Measurements from ENCODE around the gene LAD1.
A peak's percentile ranks its signal among the peaks of the same experiment; 100 is the strongest.

Gene LAD1

DNA sequence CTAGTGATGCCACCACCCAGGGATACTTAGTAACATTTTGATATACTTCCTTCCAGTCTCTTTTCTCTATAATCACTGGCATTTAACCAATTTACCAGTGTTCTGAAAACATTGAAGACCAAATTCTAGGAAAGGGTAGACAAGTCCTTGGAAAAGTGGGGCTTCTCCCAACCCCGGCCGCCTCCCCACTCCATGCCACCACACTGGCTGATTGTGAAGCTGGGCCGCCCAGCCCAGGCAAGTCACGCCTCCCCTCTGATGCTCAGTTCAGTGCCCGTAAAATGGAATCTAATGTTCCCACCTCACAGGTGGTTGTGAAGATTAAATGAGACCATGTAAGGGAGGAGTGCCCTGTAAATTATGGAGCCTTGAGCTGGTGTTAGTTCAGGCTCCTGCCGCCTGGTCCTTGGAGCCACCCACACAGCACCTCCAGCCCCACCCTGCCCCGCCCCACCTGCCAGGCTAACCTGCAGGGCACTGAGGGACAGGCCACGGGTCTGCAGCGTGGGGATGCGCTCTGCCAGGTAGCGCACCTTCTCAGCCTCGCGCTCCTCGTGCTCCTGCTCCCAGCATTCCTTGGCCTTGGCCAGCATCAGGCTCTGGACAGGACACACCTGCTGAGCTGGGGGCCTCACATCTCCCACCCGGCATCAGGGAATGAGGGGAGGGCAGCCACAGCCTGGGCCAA lies 15.1 kb upstream of the LAD1 start:
- DNase-seq = no peak

DNA sequence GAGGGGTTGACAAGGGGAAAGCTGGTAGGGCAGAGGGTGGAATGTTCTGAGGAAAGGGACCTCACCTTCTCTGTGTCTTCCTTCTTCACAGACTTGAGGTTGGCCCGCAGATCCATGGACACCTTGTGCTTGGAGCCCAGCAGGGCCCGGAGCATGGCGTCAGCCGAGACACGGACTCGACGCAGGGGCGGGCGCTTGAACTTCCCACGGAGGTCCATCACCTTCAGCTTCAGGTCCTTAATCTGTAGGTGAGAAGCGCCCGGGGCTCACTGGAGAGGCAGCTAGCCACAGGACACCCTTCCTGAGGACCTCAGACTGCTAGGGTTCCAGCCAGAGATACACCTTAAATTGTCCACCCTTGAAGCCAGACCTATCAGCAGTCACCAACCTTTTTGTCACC lies 12.2 kb upstream of the LAD1 start:
- DNase-seq = no peak

DNA sequence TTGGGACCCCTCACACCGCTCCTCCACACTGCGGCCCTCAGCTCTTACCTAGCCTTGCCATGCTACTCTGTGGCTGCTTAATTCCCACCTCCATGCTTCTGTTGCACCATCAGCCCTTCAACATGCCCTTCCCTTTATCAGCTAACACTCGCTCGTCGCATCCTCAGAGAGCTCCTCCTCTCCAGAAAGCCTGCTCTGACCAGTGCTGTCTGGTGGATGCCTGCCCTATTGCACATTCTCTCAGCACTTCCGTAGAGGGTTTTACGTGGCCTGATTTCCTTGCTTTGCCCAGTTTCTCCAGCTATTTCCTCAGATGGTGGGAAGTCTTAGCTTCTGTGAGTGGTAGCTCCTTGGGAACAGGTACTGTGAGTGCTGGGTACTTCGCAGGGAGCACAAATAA lies 10.3 kb upstream of the LAD1 start:
- no peak for DNase-seq

DNA sequence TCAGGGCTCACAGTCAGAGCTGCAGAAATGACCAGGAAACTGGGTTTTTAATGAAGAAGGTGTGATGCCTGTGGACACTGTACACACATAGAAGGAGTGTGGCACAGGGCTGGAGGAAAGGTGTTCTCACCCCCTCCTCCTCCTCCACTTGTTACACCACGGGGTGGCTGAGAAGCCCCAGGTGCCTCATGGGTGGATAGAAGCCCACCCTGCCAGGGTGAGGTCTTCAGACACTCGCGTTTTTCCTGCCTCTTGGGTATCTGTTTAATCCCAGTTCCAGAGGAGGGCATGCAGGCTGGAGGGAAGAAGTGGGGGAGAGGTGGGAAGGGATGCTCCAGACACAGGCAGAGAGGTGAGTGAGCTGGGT lies 9.7 kb upstream of the LAD1 start:
- no peak for DNase-seq

DNA sequence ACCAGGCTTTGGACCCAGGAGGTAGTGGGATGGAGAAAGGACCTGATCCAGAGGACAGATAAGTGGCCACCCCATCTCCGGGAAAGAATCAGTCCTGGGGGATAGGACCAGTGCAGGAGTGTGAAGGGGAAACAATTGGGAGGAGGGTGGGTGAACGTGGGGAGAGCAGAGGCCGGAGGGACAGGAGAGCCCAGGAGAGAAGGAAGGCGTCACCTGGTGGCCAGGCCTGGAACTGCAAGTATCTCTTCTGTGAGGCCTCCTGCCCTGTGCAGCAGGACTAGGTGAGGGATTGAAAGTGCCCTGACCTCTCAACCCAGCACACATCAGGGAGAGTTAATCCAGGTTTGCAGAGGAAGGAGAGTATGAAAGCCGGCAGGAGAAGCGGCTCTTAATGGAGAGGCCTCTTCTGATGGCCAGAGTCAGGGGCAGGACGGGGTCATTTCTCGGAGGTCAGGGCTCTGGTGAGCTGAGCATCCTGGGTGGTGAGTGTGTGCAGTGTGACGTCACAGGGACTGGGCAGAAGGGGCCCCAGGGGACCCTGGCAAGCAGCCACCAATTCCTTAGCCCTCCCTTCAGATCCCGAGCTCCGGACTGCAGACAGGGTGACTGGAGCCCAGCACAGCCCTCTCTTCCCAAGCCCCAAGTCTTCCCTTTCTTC lies 9.2 kb upstream of the LAD1 start:
- DNase-seq = no peak

DNA sequence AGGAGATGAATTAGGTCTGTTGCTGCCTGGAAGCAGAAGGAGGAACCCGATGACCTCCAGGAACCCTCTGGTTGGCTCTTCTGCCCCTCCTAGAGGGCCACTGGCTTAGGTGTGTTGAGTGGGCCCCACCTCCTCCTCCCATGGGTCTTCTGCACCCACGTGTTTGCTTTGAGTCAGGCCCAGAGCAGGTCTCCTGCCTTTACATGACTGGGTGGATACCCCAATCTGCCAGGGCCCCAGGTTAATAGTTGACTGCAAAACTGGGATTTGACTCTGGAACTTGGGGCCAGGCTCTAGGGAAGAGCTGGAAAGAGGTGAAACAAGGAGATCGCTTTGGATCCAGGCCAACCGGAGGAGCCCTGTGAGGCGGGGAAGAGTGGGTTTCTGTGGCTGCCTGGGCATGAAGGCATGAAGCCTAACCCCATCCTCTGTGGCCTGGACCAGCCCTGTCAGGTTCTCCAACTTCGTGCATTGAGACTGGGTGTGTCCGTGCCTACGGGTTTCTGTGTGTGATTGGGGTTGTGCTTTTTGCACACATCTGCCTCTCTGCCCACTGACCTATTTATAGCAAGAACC lies 7.8 kb upstream of the LAD1 start:
- no peak for DNase-seq

DNA sequence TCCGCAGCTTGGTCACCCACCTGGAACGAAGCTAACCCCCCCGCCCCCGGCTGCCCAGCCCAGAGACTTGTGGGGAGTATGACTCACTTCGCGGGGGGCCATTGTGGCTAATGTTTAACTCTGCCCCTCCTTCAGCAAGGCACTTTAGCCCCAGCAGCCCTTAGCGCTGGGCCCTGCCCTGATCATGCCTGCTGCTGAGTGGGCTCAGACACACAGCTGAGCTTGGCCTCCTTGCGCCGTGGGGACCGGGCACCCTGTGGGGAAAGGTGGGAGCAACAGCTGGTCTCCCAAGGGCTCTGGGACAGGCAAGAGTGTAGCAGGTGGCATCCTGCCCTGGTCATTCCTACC lies 6.3 kb upstream of the LAD1 start:
- no peak for DNase-seq

DNA sequence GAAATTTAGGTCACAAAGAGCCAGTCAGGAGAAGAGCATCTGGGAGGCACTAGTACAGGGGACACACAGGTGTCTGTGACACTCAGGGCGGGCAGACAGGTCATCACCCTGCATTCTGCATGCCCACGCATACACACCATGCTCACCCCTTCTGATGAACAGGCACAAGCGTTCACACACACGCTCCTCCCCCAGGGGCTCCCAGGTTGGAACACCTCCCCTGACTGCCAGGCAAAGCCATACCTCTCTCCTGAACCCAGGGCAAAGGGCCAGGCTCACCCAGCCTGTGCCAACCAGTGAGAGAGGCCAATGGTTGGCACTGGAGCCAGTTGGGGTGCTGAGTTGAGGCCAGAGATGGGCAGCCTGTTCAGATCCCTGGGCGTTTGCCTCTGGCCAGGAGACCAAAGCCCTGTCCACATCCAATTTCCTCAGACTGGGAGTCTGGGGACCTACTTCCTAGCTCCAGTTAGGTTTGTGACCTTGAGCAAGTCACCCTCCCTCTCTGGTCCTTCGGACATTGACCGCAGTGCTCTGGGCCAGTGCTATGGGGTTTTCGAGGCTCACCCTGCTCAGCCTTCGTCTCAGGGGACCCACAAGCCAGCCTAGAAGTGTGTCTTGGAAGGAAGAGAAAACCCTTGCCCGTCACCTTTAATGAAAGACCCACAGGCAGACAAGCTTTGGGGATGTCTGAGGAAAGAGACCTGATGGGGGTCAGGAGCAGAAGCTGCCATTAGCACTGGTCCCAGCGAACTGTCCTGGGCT lies 5.8 kb upstream of the LAD1 start:
- no peak for DNase-seq

DNA sequence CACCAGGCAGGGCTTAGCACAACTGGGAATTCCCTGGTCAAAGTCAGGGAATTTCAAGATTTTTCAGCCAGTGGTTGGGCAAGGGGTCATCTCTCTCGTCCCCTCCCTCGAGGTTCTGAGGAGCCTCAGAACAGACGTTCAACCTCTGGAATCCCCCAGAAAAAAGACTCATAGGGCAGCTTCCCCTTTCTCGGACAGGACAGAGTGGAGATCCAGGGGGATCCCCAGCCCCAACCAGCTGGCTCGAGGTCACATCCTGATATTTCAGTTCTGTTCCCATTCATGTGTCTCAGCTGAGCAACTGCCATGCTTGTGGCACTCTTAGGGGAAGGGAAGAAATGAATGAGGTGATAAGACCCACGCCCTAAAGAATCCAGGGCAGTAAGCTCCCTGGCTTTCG lies 4.9 kb upstream of the LAD1 start:
- DNase-seq = no peak

DNA sequence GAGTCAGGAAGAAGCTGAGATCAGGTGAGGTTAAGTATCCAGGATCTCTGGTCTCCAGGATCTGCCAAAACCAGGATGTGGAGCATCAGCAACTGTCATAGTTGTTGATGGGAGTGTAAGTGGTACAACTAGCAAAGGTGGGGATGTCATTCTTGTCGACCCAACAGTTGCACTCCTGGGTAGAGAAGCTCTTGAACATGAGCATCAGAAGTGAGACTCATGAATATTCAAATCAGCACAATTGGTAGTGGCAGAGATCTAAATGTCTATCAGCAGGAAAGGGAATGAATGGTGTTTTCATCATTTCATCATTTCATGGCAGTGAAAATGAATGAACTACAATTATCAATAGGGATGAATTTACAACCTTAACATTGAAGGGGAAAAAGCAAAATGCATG lies 4.2 kb upstream of the LAD1 start:
- DNase-seq = no peak

DNA sequence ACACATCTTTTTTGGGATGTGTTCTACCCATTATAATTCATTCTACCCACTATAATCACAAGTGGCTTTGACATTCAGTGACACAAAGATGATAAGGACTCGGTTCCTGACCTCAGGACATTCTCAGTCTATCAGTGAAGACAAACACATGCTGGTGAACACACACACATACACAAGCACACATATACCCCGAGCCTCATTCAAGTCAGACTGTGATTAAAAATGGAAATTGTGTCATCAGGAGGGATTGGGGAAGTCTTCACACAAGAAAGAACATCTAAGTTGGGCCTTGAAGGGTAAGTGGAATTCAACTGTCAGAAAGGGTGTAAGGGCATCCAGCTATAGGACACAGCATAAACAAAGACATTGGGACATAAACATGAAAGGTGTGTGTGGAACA lies 2.6 kb upstream of the LAD1 start:
- no peak for DNase-seq

DNA sequence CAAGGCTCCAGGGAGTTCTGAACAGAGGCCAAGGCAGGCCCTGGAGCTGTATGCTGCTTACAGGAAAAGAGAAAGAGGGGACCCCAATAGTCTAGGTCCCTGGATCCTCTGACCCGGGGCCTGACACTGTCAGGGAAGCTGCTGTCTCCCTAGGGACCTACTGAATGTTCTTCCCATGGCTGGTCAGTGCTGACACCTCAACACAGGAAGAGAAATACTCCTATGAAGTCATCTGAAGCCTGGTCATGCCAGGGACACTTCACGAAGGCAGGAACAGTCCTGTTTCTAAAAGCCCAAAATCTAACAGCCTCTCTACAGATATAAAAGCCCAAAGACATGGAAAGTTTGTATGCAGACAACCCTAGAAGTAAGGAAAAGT lies 1.7 kb upstream of the LAD1 start:
- no peak for DNase-seq

DNA sequence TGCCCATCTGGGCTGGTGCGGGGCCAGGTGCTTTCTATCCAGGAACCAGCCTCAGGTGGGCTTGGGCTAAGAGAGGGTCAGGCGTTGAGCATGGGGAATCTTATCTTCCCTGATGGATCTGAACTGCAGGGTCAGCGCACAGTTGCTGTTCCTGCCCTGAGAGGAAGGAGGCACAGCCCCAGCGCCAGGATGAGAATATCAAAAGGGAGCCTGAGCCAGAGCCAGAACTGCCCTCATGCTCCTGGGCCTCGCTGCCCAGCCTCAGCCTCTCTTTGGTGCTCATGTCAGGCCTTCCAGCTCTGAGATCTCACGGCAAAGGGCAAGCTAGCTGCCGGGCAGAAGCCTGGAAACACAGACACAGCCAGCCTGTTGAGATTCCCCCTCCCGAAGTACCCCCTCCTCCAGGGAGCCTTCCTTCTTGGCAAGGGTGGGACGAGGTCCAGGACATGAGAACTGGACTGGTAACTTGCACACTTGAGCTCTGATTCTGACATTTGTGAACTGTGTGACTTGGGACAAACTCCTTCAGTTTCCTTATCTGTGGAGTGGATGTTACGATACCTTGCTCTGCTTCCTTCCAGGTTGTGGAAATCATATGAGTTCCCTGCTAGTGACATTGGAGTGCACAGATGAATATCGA lies 1.2 kb upstream of the LAD1 start:
- DNase-seq = no peak

DNA sequence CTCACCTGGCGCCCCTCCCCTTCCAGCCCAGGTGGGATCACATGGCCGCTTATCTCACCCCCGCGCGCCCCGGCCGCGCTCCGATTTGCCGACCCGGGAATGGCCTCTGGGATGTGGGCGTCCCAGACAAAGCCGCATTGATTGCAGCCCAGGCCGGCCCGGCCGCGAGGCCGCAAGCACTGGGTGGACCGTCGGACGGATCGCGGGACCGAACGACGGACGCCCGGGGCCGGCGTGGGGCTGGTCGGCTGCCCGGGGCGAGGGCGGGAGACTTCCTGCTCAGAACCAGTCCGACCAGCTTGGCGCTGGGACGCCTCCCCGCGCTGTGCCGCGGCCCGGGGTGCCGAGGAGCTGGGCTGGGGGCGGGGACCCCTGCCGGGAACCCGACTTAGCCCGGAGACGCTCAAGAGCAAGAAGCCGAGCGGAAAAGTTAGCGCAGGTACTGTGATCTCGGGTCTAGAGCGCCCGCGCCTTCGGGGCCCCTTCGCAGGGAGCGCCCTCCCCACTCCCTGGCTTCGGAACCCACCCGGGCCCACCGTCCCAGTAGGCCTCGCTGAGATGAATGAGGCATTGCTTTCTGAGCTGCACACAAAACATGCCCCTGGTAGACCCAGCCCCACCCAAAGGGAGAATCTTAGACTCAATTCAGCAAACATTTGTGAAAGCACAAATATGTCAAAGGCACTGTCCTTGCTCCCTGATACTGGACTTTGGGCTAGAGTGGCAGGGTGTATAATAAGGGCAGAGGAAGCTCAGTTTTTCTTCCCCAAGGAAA lies 415 bp upstream of the LAD1 start:
- DNase-seq = peak; percentile 41

DNA sequence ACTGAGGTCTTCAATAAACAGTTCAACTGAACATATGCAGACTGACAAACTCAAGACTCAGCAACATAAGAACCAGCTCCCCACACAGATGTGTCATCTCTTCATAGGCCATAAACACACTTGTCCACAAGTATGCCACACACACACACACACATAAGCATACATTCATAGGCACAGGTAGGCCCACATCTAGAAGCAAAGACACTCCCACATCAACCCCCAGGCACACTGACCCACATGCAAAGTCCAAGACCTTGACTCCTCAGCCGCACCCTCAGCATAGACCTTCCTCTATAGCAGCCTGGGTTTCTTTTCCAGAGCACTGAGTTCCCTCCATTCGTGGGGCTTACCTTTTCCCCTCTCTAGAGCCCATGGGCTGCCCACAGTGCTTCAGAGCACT lies 1.4 kb downstream of the LAD1 start:
- DNase-seq = no peak

DNA sequence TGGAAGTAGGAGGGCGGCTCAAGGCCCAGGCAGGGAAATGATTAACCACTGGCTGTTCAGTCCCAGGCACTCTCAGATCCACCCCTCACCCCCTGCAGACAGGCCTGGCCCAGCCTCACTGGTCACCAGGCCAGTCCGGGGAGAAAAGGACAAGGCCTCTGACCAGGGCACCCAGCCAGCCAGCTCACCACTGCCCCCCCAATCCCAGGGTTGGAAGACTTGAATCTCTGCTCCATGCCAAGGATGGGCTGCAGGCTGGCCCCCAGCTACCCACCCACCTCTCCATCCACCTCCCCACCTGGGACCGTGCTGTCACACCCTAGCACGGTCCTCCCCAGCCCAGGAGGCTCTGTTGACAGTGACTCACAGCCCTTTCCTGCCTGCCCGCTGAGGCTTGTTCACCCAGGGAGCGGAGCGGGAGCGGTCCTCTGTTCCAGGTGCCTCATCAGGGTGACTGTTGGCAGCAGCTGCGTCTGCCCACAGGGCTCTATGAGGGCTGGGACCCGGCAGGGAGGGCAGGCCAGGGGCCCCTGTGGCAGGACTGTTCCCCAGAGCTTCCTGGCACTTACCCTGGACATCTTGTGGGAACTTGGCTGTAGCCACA lies 2.2 kb downstream of the LAD1 start:
- DNase-seq = no peak

DNA sequence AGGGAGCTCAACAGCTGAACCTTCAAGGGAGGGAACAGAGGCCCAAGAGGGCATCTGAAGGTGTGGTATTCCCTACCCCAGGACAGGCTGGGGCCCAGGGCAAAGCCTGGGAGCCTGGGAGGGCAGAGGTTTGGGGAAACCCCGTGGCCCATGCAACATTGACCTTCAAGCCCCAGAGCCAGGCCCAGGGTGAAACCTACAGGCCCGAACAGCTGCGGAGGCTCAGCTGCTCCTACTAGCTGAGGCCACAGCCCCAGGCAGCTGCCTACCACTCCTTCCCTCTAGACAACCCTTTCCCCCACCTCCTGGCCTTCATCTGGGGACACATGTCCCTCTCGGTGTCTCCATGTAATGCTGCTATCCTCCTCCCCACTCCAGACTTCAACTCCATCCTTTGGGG lies 3.2 kb downstream of the LAD1 start:
- no peak for DNase-seq

DNA sequence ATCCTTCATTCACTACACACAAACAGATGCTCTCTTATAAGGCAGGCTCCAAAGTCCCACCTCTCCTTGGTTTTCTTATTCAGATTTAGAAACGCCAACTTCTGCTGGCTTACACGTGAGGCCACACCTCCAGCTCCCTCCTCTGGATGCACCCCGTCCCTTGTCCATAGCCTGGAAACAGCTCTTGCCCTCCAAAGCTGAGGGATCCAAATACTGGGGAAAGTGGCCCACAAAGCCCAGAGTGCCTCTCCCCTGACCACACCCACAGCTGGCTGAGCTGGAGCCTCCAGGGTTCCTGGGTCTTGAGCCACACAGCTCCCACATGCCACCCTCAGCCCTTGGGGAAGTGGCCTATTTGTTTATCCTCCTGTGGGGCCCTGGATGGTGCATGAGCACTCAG lies 4.5 kb downstream of the LAD1 start:
- DNase-seq = no peak

DNA sequence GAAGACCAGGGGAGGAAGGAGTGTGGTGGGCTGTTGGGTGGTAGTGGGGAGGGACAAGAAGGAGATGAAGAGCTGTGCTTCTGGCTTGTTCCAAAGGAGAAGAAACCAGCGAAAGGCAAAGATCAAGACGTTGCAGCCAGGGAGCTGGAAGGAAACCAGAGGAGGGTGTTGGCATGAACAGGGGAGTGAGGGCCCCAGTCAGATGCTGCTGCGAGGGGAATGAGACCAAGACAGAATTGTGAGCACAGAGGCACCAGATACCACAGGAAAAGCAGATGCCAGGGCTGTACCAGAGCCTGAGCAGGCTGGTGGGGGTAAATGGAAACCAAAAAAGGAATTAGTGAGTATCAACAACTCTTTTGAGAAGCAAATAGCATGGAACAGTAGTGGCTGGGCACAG lies 6.0 kb downstream of the LAD1 start:
- DNase-seq = no peak

DNA sequence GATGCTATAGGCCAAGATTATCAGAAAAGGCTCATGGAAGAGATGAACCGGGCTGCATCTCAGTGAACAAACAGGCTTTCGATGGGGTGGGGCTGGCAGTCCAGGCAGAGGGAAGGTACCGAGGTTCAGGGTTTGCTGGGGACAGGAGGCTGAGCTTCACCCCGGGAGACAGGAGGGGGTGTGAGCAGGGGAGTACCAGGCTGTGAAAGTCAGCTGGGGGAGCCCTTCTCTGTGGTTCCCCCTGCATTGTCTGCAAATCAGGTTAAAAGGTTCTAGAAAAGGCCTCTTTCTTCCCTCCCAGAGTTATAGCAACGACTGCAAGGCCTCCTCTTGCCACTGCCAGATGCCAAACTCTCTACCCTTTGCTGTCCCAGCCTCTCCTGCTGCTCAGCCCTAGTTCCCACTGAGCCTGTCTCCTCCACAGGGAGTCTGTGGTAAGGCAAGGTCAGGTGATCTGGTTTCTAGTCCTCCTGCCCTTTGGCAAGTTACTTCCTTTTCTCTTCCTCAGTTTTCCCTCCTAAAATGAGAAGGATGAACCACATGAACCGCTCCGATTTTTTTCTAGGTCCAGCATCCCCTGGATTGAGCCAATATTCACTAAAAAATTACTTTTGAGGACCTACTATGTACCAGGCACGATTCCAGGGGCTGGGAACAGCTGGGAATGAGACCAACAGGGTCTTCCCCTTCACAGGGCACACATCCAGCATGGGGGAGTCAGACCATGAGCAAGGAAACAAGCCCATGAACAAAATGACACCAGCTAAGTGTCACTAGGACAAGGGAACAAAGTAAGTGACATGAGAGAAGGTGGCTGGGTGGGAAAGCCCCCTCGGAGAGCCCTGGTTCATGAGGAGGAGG lies 7.2 kb downstream of the LAD1 start:
- DNase-seq = no peak

DNA sequence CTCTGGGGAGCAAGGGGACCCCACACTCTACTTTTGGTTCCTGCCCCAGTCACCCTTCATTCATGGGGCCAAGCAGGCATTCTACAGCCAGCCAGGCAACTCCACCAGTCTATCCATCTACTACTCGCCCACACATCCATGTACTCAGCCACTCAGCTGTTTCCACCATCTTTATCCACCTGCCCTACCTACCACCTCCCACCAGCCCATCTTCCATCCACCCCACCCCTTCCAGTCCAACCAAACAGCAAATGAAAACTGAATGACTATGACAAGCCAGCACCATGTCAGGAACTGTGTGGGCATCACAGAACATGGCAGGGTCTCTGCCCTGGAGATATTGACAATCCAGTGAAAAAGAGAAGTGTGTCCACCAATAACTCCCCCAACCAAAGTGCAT lies 7.9 kb downstream of the LAD1 start:
- no peak for DNase-seq

DNA sequence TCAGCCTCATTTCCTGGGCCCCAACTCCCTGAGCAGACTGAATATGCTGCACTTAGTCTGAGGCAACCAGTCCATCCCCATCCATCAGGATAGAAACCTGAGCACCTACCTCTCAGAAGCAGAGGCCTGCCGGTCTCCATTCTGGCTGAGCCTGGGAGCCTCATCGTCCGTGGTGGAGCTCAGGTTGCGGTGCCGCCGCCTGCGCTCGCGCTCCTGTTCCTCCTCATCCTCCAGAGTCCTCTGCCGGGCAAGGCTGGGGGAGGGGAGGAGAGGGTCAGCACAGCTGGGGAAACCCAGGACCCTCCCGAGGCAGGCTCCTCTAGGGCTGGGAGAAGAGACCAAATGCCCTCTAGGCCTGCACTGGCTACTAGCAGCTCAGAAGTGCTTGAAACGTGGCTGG lies 10.1 kb downstream of the LAD1 start:
- no peak for DNase-seq

Data from DMS79 (cell line).